Ramos (cell line): Measurements from ENCODE around the gene TACC3.

ENCODE experiments used
- in situ Hi-C: fragments of 300-500 bp; cut with MboI; formaldehyde crosslinking; loops from one replicate; pipeline ENCODE4 v1.14.3; 2022; ENCODE audit warnings: low sequenced_read_pairs; ENCODE audit not compliant: unreplicated experiment

The TACC3 gene

GRCh38 chr4:1721003-1721665, at the start of gene TACC3, which contains the start of gene TMEM129:
Gene TACC3 (plus strand): TSS chr4:1721521. CDS start chr4:1723422, 1,901 bp downstream.
Gene TMEM129 (minus strand): TSS chr4:1721323. CDS start chr4:1720837, 486 bp downstream.
- in situ Hi-C loops = loop anchor here (25.0 kb wide), 1 partner anchor 1366 kb away; no protein-coding TSS in a partner anchor

- in situ Hi-C loops = no loop called here
Measured at GRCh38 chr4:1673671-1674070, 47.6 kb upstream of the TACC3 start.

GRCh38 chr4:1674682-1675081, 46.6 kb upstream of the TACC3 start:
- in situ Hi-C loops = no loop called here

- in situ Hi-C loops = no loop called here
Measured at GRCh38 chr4:1675136-1675801, 46.1 kb upstream of the TACC3 start.

- in situ Hi-C loops = no loop called here
Measured at GRCh38 chr4:1675802-1676137, 45.6 kb upstream of the TACC3 start.

GRCh38 chr4:1676605-1677525, 44.5 kb upstream of the TACC3 start:
- in situ Hi-C loops = no loop called here

- in situ Hi-C loops = no loop called here
Measured at GRCh38 chr4:1678244-1678643, 43.1 kb upstream of the TACC3 start.

- in situ Hi-C loops = no loop called here
Measured at GRCh38 chr4:1682860-1683259, 38.5 kb upstream of the TACC3 start.

- in situ Hi-C loops = no loop called here
Measured at GRCh38 chr4:1683261-1683735, 38.0 kb upstream of the TACC3 start.

- in situ Hi-C loops = no loop called here
Measured at GRCh38 chr4:1683736-1684505, 37.4 kb upstream of the TACC3 start, which contains the start of gene FAM53A. Gene FAM53A (minus strand): TSS chr4:1684313. CDS start chr4:1668741, 15,572 bp downstream.

- in situ Hi-C loops = no loop called here
Measured at GRCh38 chr4:1684506-1685234, 36.7 kb upstream of the TACC3 start.

GRCh38 chr4:1685235-1686150, 35.8 kb upstream of the TACC3 start:
- in situ Hi-C loops = no loop called here

GRCh38 chr4:1686440-1687036, 34.8 kb upstream of the TACC3 start:
- in situ Hi-C loops = no loop called here

GRCh38 chr4:1690698-1691097, 30.6 kb upstream of the TACC3 start:
- in situ Hi-C loops = loop anchor here (5.0 kb wide), 1 partner anchor 37 kb away; no protein-coding TSS in a partner anchor

GRCh38 chr4:1691737-1692373, 29.5 kb upstream of the TACC3 start:
- in situ Hi-C loops = loop anchor here (5.0 kb wide), 1 partner anchor 35 kb away; no protein-coding TSS in a partner anchor

GRCh38 chr4:1693131-1693896, 28.0 kb upstream of the TACC3 start:
- in situ Hi-C loops = loop anchor here (5.0 kb wide), 1 partner anchor 34 kb away; no protein-coding TSS in a partner anchor
